GM12864 (cell line): ENCODE results near the gene TRAPPC12.

ENCODE experiments used
- DNase-seq: peaks from one replicate; pipeline ENCODE4 v3.0.0-alpha.2; 2011; ENCODE audit warnings: low read depth
- H3K4me3 ChIP-seq: 2 replicates; pipeline ENCODE4 v1.5.1; 2011; ENCODE audit warnings: mild to moderate bottlenecking, low read depth, low read length, control low read depth
- CTCF ChIP-seq: IDR thresholded peaks from 2 replicates; pipeline ENCODE4 v1.5.1; 2011; ENCODE audit warnings: low read depth, mild to moderate bottlenecking, moderate library complexity, low read length, control low read depth, inconsistent platforms; ENCODE audit errors: missing control alignments

TRAPPC12 gene

GRCh38 chr2:3406501-3406900 is 27.0 kb downstream of the TRAPPC12 start:
- TF ChIP-seq CTCF, result no peak
- H3K4me3 ChIP-seq, result no peak overlapping the region
- no peak for DNase-seq

GRCh38 chr2:3408781-3409180 is 29.3 kb downstream of the TRAPPC12 start:
- no peak overlapping the region for H3K4me3 ChIP-seq
- TF ChIP-seq CTCF, result no peak
- no peak for DNase-seq

- DNase-seq, result no peak
- no peak overlapping the region for H3K4me3 ChIP-seq
- TF ChIP-seq CTCF, result no peak
Observed at GRCh38 chr2:3409627-3410170, 30.2 kb downstream of the TRAPPC12 start.

- no peak for TF ChIP-seq CTCF
- no peak overlapping the region for H3K4me3 ChIP-seq
- no peak for DNase-seq
Observed at GRCh38 chr2:3411103-3411502, 31.6 kb downstream of the TRAPPC12 start.

GRCh38 chr2:3413697-3414096 is 34.2 kb downstream of the TRAPPC12 start:
- no peak for TF ChIP-seq CTCF
- no peak overlapping the region for H3K4me3 ChIP-seq
- DNase-seq, result no peak

GRCh38 chr2:3414133-3414860 is 34.8 kb downstream of the TRAPPC12 start:
- no peak for TF ChIP-seq CTCF
- no peak overlapping the region for H3K4me3 ChIP-seq
- DNase-seq, result no peak

GRCh38 chr2:3418766-3419404 is 39.4 kb downstream of the TRAPPC12 start:
- no peak overlapping the region for H3K4me3 ChIP-seq
- no peak for TF ChIP-seq CTCF
- no peak for DNase-seq
